Iris pigment epithelial cell (primary cell): Measurements from ENCODE around the gene NRG3.

Source experiments
- DNase-seq: peaks from one replicate; pipeline ENCODE4 v3.0.0-alpha.2; 2011; ENCODE audit warnings: low read depth

NRG3 gene

GRCh38 chr10:81874875-81875466, at the start of gene NRG3:
Gene NRG3, plus strand, starts transcription at chr10:81875194.
- DNase-seq, result no peak

DNA sequence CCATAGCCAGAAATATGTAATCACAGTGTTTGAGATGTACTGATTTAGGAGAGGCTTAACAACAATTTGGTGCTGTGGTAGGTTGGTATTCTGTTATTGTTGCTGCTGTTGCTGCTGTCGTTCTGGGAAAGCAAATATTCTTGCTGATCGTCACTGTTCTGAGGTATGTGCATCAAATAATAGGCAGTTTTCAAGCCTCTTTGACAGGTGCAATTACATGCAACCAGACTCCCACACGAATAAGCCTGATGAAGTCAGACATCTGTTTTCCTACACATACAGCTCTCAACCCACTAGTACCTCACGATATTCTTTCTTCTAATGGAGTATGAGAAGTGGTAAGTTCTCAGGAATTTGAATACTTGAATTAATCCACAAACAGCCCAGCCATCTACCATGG, 46.7 kb upstream of the NRG3 start:
- DNase-seq, result no peak

- no peak for DNase-seq
These were observed 43.9 kb upstream of the NRG3 start for GRCh38 chr10:81831060-81831459.

- DNase-seq, result no peak
These were observed 36.0 kb upstream of the NRG3 start for GRCh38 chr10:81838950-81839349.

GRCh38 chr10:81843042-81843441, 32.0 kb upstream of the NRG3 start:
- DNase-seq, result no peak

GRCh38 chr10:81847675-81848074, 27.3 kb upstream of the NRG3 start:
- DNase-seq, result no peak

GRCh38 chr10:81848514-81848913, 26.5 kb upstream of the NRG3 start:
- no peak for DNase-seq

GRCh38 chr10:81848931-81849330, 26.1 kb upstream of the NRG3 start:
- no peak for DNase-seq

DNA sequence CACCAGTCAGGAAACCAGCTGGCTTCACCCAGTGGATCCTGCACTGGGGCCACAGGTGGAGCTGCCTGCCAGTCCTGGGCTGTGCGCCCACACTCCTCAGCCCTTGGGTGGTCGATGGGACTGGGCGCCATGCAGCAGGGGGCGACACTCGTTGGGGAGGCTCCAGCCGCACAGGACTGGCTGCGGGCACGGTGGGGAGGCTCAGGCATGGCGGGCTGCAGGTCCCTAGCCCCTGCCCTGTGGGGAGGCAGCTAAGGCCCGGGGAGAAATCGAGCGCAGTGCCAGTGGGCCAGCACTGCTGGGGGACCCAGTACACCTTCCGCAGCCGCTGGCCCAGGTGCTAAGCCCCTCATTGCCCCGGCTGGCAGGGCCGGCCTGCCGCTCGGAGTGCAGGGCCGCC, 12.4 kb upstream of the NRG3 start:
- no peak for DNase-seq

- no peak for DNase-seq
These were observed 11.2 kb upstream of the NRG3 start for GRCh38 chr10:81863771-81864170.

DNA sequence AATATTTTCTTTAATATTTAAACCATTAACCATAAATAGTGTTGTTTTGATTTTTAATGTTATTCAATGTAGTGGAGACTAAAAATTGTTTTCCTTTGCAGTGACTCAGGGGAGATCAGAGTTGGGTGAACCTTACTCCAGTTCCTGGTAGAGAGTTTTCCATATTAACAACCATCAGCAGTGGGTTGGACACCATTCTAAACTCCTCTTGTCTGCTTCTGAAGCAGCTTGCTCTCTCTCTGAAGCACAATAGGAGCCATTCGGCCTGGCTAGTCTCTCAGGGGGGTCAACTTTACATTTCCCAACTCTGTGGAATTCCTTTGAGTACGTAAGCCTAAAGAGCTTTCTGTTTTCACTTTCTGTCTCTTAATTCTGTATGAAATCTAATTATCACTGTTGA, 9.4 kb upstream of the NRG3 start:
- no peak for DNase-seq

GRCh38 chr10:81866753-81867152, 8.2 kb upstream of the NRG3 start:
- no peak for DNase-seq

DNA sequence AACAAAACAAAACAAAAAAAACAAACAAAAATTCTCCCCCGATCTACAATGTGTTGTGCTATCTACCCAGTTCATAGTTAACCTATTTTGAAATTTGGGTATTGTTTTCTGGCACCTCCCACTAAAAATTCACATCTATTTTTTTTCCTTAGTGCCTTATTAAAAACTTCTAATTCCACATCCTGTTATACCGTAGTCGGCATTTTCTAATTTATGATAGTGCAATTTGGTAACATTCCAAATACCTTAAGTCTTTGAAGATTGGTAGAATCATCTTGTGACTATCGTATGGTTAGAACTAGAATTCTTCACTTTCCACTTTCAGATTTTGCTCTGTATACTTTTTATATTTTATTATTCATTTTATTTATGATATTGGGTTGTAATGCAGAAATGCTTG, 4.5 kb upstream of the NRG3 start:
- no peak for DNase-seq

DNA sequence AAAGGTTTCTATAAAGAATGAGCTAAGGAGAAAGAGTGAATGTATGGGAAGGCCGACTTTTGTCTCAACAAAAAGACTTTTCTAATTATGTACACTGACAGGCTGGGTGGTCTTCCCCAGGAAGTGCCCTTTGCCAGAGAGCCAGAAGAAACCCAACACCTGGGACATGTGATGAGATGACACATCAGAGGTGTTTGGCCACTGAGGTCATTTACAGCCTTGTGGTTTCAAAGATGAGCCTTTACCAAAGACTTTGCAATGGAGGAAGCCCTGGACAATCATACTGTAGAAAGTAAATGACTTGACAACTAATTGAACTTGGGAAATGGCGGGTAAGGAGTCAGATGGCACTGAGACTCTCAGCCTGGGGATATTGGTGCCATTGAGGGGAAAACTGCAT, 3.4 kb upstream of the NRG3 start:
- DNase-seq, result no peak

DNA sequence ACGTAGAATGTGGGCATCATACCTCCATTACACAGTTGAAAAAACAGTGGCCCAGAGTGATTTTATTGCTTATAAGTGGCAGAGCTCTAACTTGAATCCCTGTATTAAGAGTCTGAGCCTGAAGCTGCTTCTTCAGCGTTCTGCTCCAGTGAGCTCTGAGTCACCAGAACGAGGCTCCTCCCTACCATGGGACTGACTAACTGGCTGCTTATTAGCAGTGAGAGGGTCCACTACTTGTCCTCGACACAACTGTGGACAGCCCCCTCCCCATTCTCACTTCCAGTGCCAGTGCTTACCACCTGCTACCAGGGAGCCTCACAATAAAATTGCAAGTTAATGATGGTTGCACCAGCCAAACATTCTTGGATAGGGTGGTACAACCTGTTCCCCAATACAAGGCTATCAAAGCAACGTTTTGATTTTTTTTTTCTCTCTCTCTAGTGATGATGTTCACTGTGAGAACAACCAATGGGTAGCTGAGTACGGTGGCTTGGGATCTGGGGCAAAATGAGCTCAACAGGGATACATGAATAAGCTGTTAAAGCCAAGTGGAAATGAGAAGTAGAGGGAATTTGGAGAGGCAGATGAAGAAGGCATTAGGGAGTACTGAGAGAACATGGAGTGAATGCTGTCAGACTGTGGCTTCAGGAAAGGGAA, 2.7 kb upstream of the NRG3 start:
- DNase-seq, result no peak

DNA sequence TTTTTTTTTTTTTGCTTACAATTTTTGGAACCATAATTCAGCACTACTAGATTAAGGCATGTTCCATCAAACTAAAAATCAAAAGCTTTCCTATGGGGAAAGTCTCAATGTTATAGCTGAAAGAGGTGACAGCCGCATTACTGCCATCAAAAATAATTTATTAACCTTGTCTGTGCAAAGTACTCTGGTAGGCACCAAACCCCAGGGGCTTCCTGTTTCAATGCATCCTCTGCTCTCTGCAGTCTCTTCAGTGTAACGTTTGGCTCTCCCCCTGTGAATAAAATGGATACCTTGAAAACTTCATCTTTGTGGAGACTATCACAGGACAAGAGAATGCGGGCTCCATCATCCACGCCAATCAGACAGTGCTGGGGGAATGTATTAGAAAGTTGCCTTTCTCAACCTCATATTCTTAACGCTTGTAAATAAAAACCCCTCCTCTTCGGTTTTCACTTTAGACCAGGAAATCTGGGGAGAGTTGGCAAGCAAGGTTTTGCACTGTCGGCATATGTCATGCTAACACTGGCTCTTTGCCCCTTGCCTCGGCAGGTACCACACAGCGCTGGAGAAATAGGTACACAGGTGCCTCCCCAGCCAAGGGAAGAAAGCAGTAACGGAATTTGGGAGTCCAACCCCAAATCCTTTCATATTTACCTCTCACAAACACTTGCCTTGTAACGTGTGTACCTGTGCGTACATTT, 1.6 kb upstream of the NRG3 start:
- no peak for DNase-seq

DNA sequence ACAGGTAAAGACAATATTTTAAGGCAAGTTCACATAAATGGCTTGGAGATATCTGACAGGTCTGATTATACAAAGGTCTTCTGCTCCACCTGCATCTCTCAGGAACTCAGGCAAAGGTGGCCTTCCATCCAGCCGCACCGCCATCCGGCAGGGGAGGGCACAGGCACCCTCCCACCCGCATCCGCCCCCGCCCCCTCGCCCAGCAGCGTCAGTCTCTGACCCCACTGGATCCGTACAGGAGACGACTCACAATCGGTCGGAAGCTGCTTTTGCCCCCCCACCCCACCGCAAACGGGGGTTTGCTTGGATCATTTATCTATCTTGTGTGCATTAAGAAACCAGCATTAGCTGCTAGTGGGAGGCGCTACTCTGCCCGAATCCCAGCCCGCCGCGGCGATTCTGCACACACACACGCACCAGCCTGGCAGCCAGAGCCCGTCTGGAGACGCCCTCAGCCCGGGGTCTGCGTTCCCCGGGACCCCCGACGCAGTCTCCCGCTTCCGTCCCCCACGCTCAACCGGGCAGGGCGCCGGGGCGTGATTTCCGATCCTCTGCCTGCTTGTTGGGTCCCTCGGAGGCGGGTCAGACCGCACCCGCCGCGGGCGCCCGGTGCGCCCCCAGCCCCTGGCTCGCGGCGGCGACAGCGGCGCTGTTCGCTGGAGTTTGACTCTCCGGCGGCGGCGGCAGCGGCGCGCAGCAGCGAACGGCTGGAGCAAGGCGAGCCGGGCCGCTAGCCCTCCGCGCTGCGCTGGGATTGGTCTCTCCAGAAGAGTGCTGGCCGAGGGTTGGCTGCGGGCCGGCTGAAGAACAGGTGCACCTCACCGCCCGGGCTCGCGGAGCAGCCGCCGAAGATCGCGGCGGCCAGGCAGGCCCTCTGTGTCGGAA, 820 bp upstream of the NRG3 start:
- peak; percentile 11 for DNase-seq

- DNase-seq, result no peak
These were observed 666 bp downstream of the NRG3 start for GRCh38 chr10:81875467-81876252.

DNA sequence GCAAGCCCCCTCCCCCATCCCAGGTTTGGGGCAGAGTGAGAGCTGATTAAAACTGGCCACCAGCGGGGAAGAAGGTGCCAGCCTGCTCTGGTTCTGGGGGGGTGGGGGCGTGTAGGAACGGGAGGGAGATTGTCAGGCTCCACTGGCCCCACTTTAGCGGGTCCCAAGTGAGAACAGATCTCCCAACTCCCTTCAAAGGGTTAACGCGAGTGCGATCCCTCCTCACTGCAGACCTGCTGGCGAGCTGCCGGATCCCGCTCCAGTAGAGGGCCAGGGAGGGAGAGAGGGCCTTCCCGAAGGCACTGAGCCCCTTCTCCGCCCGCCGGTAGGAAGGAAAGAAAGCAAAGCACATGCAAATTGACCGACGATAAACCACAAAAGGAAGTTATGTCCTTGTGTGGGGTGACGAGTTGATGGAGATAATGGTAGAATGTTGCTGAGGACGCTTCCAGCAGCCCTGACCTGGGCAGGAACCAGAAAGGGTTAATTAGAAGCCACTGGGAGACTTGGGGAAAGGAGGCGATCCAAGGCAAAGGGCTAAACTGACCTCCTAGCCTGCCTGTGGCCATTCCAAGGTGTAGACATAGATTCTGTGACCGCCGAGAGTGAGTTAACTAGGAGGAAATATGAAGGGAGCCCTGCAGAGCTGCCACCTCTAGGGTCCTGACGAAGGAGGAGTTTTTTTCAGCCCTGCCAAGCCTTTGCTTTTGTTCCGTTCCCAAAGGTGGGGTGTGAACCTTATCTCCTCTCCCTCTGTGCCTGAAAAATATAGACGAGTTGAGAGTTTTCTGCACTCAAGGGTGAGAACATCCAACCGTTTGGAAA, 1.5 kb downstream of the NRG3 start:
- no peak for DNase-seq

DNA sequence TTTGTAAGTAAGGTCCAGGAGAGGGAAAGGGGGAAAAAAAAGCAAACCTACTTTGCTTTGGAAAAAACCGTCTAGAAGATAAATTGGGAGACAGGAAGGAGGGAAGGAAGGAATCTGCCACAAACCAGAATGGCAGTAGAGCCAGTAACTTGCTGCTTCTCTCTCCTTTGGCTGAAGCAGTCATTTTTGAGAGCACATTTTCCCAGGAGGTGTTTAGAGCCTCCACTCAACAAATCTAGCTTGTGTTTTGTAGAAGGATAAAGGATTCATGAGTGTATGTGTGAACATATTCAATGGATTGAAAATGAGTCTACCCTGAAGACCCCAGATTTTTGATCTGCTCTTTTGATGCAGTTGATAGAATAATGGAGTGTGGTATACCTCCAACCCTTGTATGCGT, 2.6 kb downstream of the NRG3 start:
- DNase-seq, result no peak

GRCh38 chr10:81882011-81882410, 7.0 kb downstream of the NRG3 start:
- DNase-seq, result no peak
